Body of pancreas (tissue), 4 donors: ENCODE measurements around the gene HIVEP2. TPM values are rescaled to one million over a fixed set of nuclear protein-coding genes. Genes with fewer than 3 reads are reported as not detected.

Experiments
- ATAC-seq: fragments of 150-250 bp; one replicate; pipeline ENCODE4 v1.9.1; 2016
- DNase-seq, 4 donors: peaks; one replicate each; pipeline ENCODE4 v3.0.0-alpha.2; 2019
- H3K27ac ChIP-seq, 4 donors: fragments of 200-600 bp; sonication (generic); 1 replicate in 3 of 4; 2 replicates in 1 of 4; pipeline versions ENCODE4 v1.5.1 to v1.6.1; 2016 to 2019; ENCODE audit warnings: mild to moderate bottlenecking in 1 of 4, mixed read lengths in 1 of 4, moderate library complexity in 1 of 4
- H3K27me3 ChIP-seq, 2 donors: fragments of 200-600 bp; sonication (generic); one replicate each; pipeline ENCODE4 v1.6.0; 2016; ENCODE audit warnings: mild to moderate bottlenecking in 1 of 2
- H3K36me3 ChIP-seq, 2 donors: fragments of 200-600 bp; sonication (generic); replicated peaks in 1 of 2; 2 replicates each; pipeline ENCODE4 v1.5.1; 2016; ENCODE audit warnings: low read depth in 2 of 2; ENCODE audit not compliant: insufficient read depth in 1 of 2
- H3K4me1 ChIP-seq: fragments of 200-600 bp; sonication (generic); one replicate; pipeline ENCODE4 v1.6.0; 2016
- H3K4me3 ChIP-seq, 2 donors: fragments of 200-600 bp; sonication (generic); 1 replicate in 1 of 2; 2 replicates in 1 of 2; pipeline ENCODE4 v1.5.1; 2016 to 2019
- H3K9me3 ChIP-seq, 3 donors: fragments of 200-600 bp; sonication (generic); 1 replicate in 2 of 3; 2 replicates in 1 of 3; pipeline ENCODE4 v1.5.1; 2016
- POLR2A ChIP-seq, 3 donors: fragments of 450-650 bp; IDR thresholded peaks; one replicate each; pipeline ENCODE4 v1.6.1; 2016; ENCODE audit warnings: antibody characterized with exemption in 3 of 3, mild to moderate bottlenecking in 2 of 3
- WGBS, 2 donors: methylation state at CpG; one replicate each; pipeline ENCODE4 v1.1.5; 2017; 5-methylcytosine and 5-hydroxymethylcytosine counted together
- intact Hi-C: fragments of 100-400 bp; cut with DNase I; formaldehyde crosslinking; loops from one replicate; pipeline ENCODE4 v1.15.1; 2023
- total RNA-seq, 2 donors: library from RNA; depleted of rRNA; stranded (reverse); fragments of >200 nt; gene quantifications; one replicate each; pipeline ENCODE4 v1.1.0, GENCODE V29; 2016
- TF ChIP-seq, protein P1 (sequence below), 7 experiments: fragments of 450-650 bp in 4 of 7; fragments of 200-600 bp in 3 of 7; sonication (generic) in 3 of 7; IDR thresholded peaks; one replicate each; pipeline ENCODE4 v1.5.1; 2016 to 2019; ENCODE audit warnings: antibody characterized with exemption in 7 of 7

HIVEP2 gene
- total RNA-seq, 2 donors from 2014 or later: 11.2 to 16.5 TPM

DNA sequence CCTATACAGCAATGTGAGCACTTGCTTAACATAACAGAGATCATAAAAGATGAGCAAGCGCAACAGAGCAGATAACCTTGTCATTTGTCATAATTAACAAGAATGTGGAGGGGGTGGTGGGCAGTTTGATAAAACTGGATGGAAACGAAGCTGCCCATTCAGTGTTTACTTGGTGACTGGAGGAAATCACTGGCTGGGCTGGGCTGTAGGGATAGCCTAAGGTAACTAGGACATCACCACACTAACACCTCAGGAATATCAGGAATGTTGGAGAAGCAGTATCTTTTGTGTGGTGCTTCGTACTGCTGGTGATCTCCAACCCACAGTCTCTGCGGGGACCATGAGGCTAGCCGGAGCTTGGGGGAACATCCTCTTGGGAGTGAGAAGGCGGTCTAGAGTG is 218.4 kb downstream of the HIVEP2 start:
- H3K4me3 ChIP-seq: no peak overlapping the region
- ATAC-seq: no peak
- H3K27me3 ChIP-seq: no peaks in the 10 kb centered on the region
- H3K9me3 ChIP-seq: no peaks in the 10 kb centered on the region
- H3K27ac ChIP-seq: no peak overlapping the region
- H3K36me3 ChIP-seq: no peaks in the 10 kb centered on the region
- peaks cover 10% of the 10 kb centered on the region for H3K4me1 ChIP-seq
- no peak for DNase-seq
- no peak for TF ChIP-seq POLR2A (IDR thresholded peaks at IDR 0.05)
- TF ChIP-seq, protein P1, sequence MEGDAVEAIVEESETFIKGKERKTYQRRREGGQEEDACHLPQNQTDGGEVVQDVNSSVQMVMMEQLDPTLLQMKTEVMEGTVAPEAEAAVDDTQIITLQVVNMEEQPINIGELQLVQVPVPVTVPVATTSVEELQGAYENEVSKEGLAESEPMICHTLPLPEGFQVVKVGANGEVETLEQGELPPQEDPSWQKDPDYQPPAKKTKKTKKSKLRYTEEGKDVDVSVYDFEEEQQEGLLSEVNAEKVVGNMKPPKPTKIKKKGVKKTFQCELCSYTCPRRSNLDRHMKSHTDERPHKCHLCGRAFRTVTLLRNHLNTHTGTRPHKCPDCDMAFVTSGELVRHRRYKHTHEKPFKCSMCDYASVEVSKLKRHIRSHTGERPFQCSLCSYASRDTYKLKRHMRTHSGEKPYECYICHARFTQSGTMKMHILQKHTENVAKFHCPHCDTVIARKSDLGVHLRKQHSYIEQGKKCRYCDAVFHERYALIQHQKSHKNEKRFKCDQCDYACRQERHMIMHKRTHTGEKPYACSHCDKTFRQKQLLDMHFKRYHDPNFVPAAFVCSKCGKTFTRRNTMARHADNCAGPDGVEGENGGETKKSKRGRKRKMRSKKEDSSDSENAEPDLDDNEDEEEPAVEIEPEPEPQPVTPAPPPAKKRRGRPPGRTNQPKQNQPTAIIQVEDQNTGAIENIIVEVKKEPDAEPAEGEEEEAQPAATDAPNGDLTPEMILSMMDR (IDR thresholded peaks at IDR 0.05): no peak
- intact Hi-C loops: no loop called here
- 86 to 89% methylated on average over 6 of the region's 6 CpGs for WGBS, 2 donors

DNA sequence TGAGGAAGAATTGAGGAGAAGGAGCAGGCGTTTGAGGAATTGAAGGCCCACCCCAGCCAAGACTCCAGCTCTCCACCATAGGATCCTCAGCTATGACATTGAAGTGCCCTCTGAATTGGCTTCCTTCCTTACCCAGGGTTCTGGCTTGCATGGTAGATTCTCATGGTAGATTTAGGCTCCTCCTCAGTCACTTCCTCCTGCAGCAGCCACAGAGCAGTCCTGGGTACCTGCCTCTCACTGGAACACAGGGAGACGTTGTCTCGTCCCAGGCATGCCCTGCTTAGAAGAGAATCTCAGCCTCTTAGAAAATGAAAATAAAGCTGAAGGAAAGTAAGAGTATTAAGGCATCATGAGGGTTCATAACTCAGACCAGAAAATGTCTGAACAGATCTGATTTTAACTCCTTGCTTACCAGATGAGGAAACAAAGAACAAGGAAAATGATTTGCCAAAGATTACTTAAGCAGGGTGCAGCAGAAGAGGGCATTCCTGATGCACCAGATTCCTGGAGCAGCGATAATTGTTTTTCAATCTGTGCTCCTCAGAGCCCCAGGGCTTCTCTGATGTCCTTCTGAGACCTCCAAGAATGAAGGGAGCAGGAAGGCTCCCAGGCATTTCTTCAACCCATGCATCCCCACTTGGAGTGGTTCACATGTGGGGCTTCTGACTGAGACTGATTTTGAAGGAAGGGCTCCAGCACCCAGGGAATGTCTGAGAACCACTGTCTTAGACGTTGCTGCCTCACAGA is 219.8 kb downstream of the HIVEP2 start:
- Histone ChIP-seq H3K9me3 (no peaks in the 10 kb centered on the region), H3K36me3 (no peaks in the 10 kb centered on the region), H3K4me3 (no peak overlapping the region), H3K4me1 (peaks cover 10% of the 10 kb centered on the region), H3K27ac (no peak overlapping the region), H3K27me3 (no peaks in the 10 kb centered on the region)
- DNase-seq: no peak
- TF ChIP-seq, protein P1 (IDR thresholded peaks at IDR 0.05): no peak
- TF ChIP-seq POLR2A (IDR thresholded peaks at IDR 0.05): no peak
- WGBS, 2 donors: 70 to 82% methylated on average over 5 of the region's 5 CpGs
- intact Hi-C loops: no loop called here
- ATAC-seq: no peak

DNA sequence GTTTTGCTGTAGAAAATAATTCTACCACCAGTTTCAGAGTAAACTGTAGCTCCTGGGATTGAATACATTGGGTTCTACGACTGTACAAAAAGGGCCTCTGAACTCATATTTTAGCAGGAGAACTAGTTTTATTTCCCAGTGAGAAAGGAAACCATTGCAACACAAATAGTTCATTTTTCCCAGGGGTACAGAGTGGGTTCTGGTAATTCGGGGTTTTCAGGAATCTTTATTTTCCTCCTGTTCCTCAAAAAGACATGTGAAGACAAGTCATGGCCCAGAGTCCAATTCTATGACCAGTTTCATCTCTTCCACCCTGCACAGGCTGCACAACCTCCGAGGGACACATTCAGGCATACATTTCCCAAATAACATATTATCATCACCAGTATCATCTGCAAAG is 222.1 kb downstream of the HIVEP2 start:
- TF ChIP-seq POLR2A (IDR thresholded peaks at IDR 0.05): no peak
- TF ChIP-seq, protein P1 (IDR thresholded peaks at IDR 0.05): no peak

DNA sequence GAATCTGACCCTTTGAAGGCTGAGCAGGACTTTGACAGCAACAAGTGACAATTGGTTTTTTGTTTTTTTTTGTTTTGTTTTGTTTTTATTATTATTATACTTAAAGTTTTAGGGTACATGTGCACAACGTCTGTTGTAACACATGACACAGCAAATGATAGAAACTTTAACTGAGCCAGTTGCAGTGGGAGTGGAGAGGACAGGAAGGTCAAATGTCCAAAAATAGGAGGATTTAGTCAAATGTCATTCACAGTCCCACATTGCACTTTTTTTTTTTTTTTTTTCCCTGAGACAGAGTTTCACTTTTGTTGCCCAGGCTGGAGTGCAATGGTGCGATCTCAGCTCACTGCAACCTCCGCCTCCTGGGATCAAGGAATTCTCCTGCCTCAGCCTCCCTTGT is 223.0 kb downstream of the HIVEP2 start:
- Histone ChIP-seq H3K9me3 (no peaks in the 10 kb centered on the region), H3K36me3 (no peaks in the 10 kb centered on the region), H3K27ac (no peak overlapping the region), H3K27me3 (no peaks in the 10 kb centered on the region), H3K4me1 (no peaks in the 10 kb centered on the region), H3K4me3 (no peak overlapping the region)
- TF ChIP-seq, protein P1 (IDR thresholded peaks at IDR 0.05): no peak
- no peak for TF ChIP-seq POLR2A (IDR thresholded peaks at IDR 0.05)
- ATAC-seq: no peak
- intact Hi-C loops: no loop called here
- WGBS, 2 donors: 69 to 84% methylated on average over 3 of the region's 3 CpGs
- no peak for DNase-seq

More for the DNA sequence above, 222.1 kb downstream of the HIVEP2 start:
- peaks cover 2% of the 10 kb centered on the region for H3K4me1 ChIP-seq
- no peaks in the 10 kb centered on the region for H3K27me3 ChIP-seq
- intact Hi-C loops: no loop called here
- ATAC-seq: no peak
- no peak for DNase-seq
- no peak overlapping the region for H3K27ac ChIP-seq
- no peak overlapping the region for H3K4me3 ChIP-seq
- WGBS, 2 donors: 65 to 66% methylated on average over 3 of the region's 3 CpGs
- no peaks in the 10 kb centered on the region for H3K9me3 ChIP-seq
- no peaks in the 10 kb centered on the region for H3K36me3 ChIP-seq
